ENCODE data around the gene PLEKHM2. TPM values are rescaled to one million over a fixed set of nuclear protein-coding genes. Genes with fewer than 3 reads are reported as not detected.
"Not testable (repeated sequence)": the region's sequence is repeated elsewhere in the genome, so short reads cannot be mapped to it uniquely, and the experiment has no call there.

The PLEKHM2 gene
- total RNA-seq, 1 experiment from 2014 or later: 41.8 TPM

DNA sequence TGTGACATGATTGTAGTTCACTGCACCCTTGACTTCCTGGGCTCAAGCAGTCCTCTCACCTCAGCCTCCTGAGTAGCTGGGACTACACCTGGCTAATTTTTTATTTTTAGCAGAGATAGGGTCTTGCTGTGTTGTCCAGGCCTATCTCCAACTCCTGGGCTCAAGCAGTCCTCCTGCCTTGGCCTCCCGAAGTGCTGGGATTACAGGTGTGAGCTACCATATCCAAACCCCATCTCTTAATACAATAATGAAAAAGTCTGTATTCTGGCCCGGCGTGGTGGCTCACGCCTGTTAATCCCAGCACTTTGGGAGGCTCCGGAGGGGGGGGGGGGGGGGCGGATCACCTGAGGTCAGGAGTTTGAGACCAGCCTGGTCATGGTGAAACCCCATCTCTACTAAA is 32.0 kb upstream of the PLEKHM2 start:
- Histone ChIP-seq H3K36me3 (ENCODE audit: insufficient read depth, low read length) (peaks cover 54% of the 10 kb centered on the region), H3K79me2 (ENCODE audit: low read length) (peaks cover 16% of the 10 kb centered on the region)
- not testable (repeated sequence) for DNase-seq; H3K27ac ChIP-seq (ENCODE audit: low read length); H3K4me2 ChIP-seq (ENCODE audit: low read depth, low read length, poor library complexity, severe bottlenecking); H3K9me2 ChIP-seq (replicated peaks; ENCODE audit: insufficient read depth, low read length); H4K20me1 ChIP-seq (ENCODE audit: insufficient read depth, low read depth, low read length); H3K4me3 ChIP-seq (ENCODE audit: low read length); H3K4me1 ChIP-seq (ENCODE audit: low read length); H3K27me3 ChIP-seq (ENCODE audit: low read length); H2AFZ ChIP-seq (ENCODE audit: low read length); H3K9ac ChIP-seq (ENCODE audit: low read length); H3K9me3 ChIP-seq (ENCODE audit: low read length)

DNA sequence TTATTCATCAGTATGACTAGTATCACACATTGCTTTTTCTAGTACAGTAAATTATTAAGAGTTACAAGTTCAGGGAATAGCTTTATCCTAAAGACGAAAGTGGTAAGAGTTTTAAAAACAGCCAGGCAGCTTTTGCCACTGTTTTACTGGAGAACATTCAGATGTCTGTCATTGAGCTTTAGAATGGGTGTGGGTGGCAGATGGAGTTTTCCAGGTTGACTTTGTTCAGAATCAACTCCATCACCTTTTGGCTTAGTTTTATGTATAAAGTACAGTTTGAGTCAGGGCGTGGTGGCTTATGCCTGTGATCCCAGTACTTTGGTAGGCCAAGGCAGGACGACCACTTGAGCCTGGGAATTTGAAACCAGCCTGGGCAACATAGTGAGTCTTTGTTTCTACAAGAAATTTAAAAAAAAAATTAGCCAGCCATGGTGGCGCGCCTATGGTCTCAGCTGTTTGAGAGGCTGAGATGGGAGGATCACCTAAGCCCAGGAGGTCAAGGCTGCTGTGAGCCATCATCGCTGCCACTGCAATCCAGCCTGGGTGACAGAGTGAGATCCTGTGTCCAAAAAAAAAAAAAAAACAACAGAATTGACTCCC is 29.9 kb upstream of the PLEKHM2 start:
- no peak overlapping the region for H3K9ac ChIP-seq (ENCODE audit: low read length)
- H3K9me2 ChIP-seq (replicated peaks; ENCODE audit: insufficient read depth, low read length): no peaks in the 10 kb centered on the region
- H3K27me3 ChIP-seq (ENCODE audit: low read length): no peaks in the 10 kb centered on the region
- no peak overlapping the region for H3K27ac ChIP-seq (ENCODE audit: low read length)
- no peaks in the 10 kb centered on the region for H3K4me1 ChIP-seq (ENCODE audit: low read length)
- H3K79me2 ChIP-seq (ENCODE audit: low read length): peaks cover 8% of the 10 kb centered on the region
- no peak for DNase-seq
- no peak overlapping the region for H2AFZ ChIP-seq (ENCODE audit: low read length)
- H3K4me2 ChIP-seq (ENCODE audit: low read depth, low read length, poor library complexity, severe bottlenecking): no peak overlapping the region
- no peak overlapping the region for H3K4me3 ChIP-seq (ENCODE audit: low read length)
- H3K9me3 ChIP-seq (ENCODE audit: low read length): no peaks in the 10 kb centered on the region
- H4K20me1 ChIP-seq (ENCODE audit: insufficient read depth, low read depth, low read length): no peaks in the 10 kb centered on the region
- H3K36me3 ChIP-seq (ENCODE audit: insufficient read depth, low read length): peaks cover 45% of the 10 kb centered on the region

DNA sequence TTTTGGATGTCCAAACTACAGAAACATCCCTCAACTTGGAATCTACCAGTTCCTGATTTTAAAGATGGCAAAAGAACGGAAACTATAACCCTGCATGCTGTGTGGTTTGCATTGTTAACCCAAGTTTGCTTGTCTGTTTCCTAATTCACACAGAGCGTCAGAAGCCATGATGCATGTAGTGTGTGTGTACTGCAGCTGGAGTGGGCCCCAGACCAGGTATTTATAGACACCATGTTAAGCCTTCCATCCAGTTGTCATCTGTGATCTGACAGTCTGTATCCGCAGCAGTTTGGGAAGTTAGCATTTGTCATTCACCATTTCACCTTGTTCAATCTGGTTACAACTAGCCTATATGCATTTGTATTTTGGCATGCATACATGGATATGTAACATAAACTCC is 27.7 kb upstream of the PLEKHM2 start:
- Histone ChIP-seq H3K4me2 (ENCODE audit: low read depth, low read length, poor library complexity, severe bottlenecking) (no peak overlapping the region), H3K9me2 (replicated peaks; ENCODE audit: insufficient read depth, low read length) (no peaks in the 10 kb centered on the region), H3K79me2 (ENCODE audit: low read length) (peaks cover 8% of the 10 kb centered on the region), H3K36me3 (ENCODE audit: insufficient read depth, low read length) (peaks cover 62% of the 10 kb centered on the region), H3K9me3 (ENCODE audit: low read length) (no peaks in the 10 kb centered on the region), H3K4me1 (ENCODE audit: low read length) (no peaks in the 10 kb centered on the region), H3K9ac (ENCODE audit: low read length) (no peak overlapping the region), H3K4me3 (ENCODE audit: low read length) (no peak overlapping the region), H4K20me1 (ENCODE audit: insufficient read depth, low read depth, low read length) (no peaks in the 10 kb centered on the region), H2AFZ (ENCODE audit: low read length) (no peak overlapping the region), H3K27me3 (ENCODE audit: low read length) (no peaks in the 10 kb centered on the region), H3K27ac (ENCODE audit: low read length) (no peak overlapping the region)
- DNase-seq: no peak

DNA sequence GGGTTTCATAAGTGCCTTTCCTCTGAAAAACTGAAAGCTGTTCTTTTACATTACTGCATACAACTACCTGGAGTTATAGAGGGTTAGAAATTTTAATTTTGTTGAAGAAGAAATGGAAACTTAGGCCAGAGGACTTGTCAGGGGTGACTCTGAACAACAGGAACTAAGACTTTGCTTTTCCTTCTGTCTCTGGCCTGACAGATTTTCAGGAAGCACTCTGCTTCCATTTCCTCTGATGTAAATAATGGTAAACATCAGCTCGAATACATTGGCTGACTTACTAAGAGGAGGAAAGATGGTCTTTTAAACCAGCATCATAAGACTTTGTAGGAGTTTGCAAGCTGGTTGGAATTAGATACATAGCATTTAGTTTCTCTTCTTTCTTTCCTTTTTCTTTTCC is 27.1 kb upstream of the PLEKHM2 start:
- Histone ChIP-seq H3K9me3 (ENCODE audit: low read length) (no peaks in the 10 kb centered on the region), H4K20me1 (ENCODE audit: insufficient read depth, low read depth, low read length) (0 out of 2 replicates have a peak, but pooled peaks cover under 1% of the 10 kb centered on the region), H3K4me1 (ENCODE audit: low read length) (no peaks in the 10 kb centered on the region), H3K79me2 (ENCODE audit: low read length) (peaks cover 8% of the 10 kb centered on the region), H3K36me3 (ENCODE audit: insufficient read depth, low read length) (peaks cover 63% of the 10 kb centered on the region), H3K27me3 (ENCODE audit: low read length) (no peaks in the 10 kb centered on the region), H3K27ac (ENCODE audit: low read length) (no peak overlapping the region), H2AFZ (ENCODE audit: low read length) (no peak overlapping the region), H3K9me2 (replicated peaks; ENCODE audit: insufficient read depth, low read length) (no peaks in the 10 kb centered on the region), H3K9ac (ENCODE audit: low read length) (no peak overlapping the region), H3K4me3 (ENCODE audit: low read length) (no peak overlapping the region), H3K4me2 (ENCODE audit: low read depth, low read length, poor library complexity, severe bottlenecking) (no peak overlapping the region)
- DNase-seq: no peak

DNA sequence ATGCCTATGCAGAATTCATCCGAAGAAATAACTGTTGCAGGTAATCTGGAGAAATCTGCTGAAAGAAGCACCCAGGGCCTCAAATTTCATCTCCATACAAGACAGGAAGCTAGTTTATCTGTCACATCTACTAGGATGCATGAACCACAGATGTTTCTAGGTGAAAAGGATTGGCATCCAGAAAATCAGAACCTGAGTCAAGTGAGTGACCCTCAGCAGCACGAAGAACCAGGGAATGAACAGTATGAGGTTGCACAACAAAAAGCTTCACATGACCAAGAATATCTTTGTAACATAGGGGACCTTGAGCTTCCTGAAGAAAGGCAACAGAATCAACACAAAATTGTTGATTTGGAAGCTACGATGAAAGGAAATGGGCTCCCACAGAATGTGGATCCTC is 24.0 kb upstream of the PLEKHM2 start:
- H2AFZ ChIP-seq (ENCODE audit: low read length): no peak overlapping the region
- H3K4me3 ChIP-seq (ENCODE audit: low read length): no peak overlapping the region
- no peaks in the 10 kb centered on the region for H3K9me3 ChIP-seq (ENCODE audit: low read length)
- no peak for DNase-seq
- peaks cover 53% of the 10 kb centered on the region for H3K36me3 ChIP-seq (ENCODE audit: insufficient read depth, low read length)
- H3K4me1 ChIP-seq (ENCODE audit: low read length): no peaks in the 10 kb centered on the region
- peaks cover under 1% of the 10 kb centered on the region; the same call in 1 of the 2 replicates for H3K79me2 ChIP-seq (ENCODE audit: low read length)
- no peak overlapping the region for H3K27ac ChIP-seq (ENCODE audit: low read length)
- no peak overlapping the region for H3K4me2 ChIP-seq (ENCODE audit: low read depth, low read length, poor library complexity, severe bottlenecking)
- no peaks in the 10 kb centered on the region for H3K27me3 ChIP-seq (ENCODE audit: low read length)
- no peak overlapping the region for H3K9ac ChIP-seq (ENCODE audit: low read length)
- H4K20me1 ChIP-seq (ENCODE audit: insufficient read depth, low read depth, low read length): 0 out of 2 replicates have a peak, but pooled peaks cover 15% of the 10 kb centered on the region
- no peaks in the 10 kb centered on the region for H3K9me2 ChIP-seq (replicated peaks; ENCODE audit: insufficient read depth, low read length)

DNA sequence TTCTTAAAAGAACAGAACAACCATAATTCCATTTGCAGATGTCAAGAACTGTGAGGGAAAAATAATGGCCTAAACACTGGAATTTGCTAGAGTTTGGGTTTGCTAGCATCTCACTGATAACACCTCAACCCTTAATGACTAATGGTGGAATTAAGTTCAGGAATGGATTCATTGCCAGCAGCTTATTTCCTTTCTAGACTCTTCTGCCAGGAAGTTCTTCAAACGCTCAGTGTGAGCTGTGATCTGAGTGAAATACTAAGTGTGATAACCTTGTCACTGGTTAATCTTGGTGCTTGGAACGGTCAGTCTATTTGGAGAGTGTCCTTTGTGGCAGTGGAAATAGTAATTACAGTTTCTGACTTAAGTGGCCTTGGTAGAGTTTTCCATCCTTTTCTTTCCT is 21.6 kb upstream of the PLEKHM2 start:
- no peak overlapping the region for H2AFZ ChIP-seq (ENCODE audit: low read length)
- H3K4me2 ChIP-seq (ENCODE audit: low read depth, low read length, poor library complexity, severe bottlenecking): no peak overlapping the region
- no peaks in the 10 kb centered on the region for H3K79me2 ChIP-seq (ENCODE audit: low read length)
- H3K9ac ChIP-seq (ENCODE audit: low read length): no peak overlapping the region
- H3K9me3 ChIP-seq (ENCODE audit: low read length): no peaks in the 10 kb centered on the region
- no peaks in the 10 kb centered on the region for H3K9me2 ChIP-seq (replicated peaks; ENCODE audit: insufficient read depth, low read length)
- 0 out of 2 replicates have a peak, but pooled peaks cover 15% of the 10 kb centered on the region for H4K20me1 ChIP-seq (ENCODE audit: insufficient read depth, low read depth, low read length)
- no peaks in the 10 kb centered on the region for H3K27me3 ChIP-seq (ENCODE audit: low read length)
- no peaks in the 10 kb centered on the region for H3K4me1 ChIP-seq (ENCODE audit: low read length)
- no peak overlapping the region for H3K27ac ChIP-seq (ENCODE audit: low read length)
- no peak overlapping the region for H3K4me3 ChIP-seq (ENCODE audit: low read length)
- DNase-seq: no peak
- peaks cover 39% of the 10 kb centered on the region for H3K36me3 ChIP-seq (ENCODE audit: insufficient read depth, low read length)

DNA sequence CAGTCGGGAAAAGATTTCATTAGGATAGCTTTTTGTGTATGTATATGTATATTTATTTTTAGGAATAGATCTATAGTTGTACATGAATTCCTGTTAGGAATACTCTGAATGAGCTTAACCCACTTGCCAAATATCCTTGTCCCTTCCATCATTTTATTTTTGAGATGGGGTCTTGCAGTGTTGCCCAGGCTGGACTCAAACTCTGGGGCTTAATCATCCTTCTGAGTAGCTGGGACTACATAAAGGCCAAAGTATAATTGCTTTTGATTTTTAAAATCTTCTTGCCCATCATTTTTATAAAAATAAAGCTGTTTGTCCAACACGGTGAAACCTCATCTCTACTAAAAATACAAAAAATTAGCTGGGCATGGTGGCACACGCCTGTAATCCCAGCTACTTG is 20.2 kb upstream of the PLEKHM2 start:
- no peak overlapping the region for H3K27ac ChIP-seq (ENCODE audit: low read length)
- H3K9me3 ChIP-seq (ENCODE audit: low read length): no peaks in the 10 kb centered on the region
- no peaks in the 10 kb centered on the region for H3K9me2 ChIP-seq (replicated peaks; ENCODE audit: insufficient read depth, low read length)
- H3K27me3 ChIP-seq (ENCODE audit: low read length): no peaks in the 10 kb centered on the region
- H3K4me1 ChIP-seq (ENCODE audit: low read length): no peaks in the 10 kb centered on the region
- H4K20me1 ChIP-seq (ENCODE audit: insufficient read depth, low read depth, low read length): 0 out of 2 replicates have a peak, but pooled peaks cover 15% of the 10 kb centered on the region
- H3K4me2 ChIP-seq (ENCODE audit: low read depth, low read length, poor library complexity, severe bottlenecking): no peak overlapping the region
- no peak for DNase-seq
- no peaks in the 10 kb centered on the region for H3K79me2 ChIP-seq (ENCODE audit: low read length)
- no peak overlapping the region for H3K9ac ChIP-seq (ENCODE audit: low read length)
- H3K36me3 ChIP-seq (ENCODE audit: insufficient read depth, low read length): peaks cover 37% of the 10 kb centered on the region
- no peak overlapping the region for H3K4me3 ChIP-seq (ENCODE audit: low read length)
- no peak overlapping the region for H2AFZ ChIP-seq (ENCODE audit: low read length)

DNA sequence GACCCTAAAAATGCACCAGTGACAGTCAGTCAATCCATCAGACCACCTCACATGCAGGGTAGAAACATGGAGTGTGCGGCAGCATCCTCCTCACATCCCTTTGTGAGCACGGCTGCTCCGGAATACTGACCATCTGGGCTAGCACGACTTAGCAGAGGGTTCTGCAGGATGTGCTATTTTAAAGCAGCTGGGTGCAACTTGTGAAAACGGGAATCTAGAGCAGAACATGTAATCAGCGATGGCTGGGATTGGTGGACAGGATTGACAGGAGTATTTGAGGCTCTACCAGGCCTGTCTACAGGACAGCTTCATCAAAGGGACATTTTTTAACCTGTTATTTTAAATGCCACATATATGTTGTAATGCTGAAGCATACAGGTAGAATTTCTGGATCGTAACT is 16.8 kb upstream of the PLEKHM2 start:
- H3K79me2 ChIP-seq (ENCODE audit: low read length): no peaks in the 10 kb centered on the region
- H3K4me1 ChIP-seq (ENCODE audit: low read length): no peaks in the 10 kb centered on the region
- H2AFZ ChIP-seq (ENCODE audit: low read length): no peak overlapping the region
- no peak overlapping the region for H3K4me3 ChIP-seq (ENCODE audit: low read length)
- no peak overlapping the region for H3K9ac ChIP-seq (ENCODE audit: low read length)
- no peak overlapping the region for H3K27ac ChIP-seq (ENCODE audit: low read length)
- no peaks in the 10 kb centered on the region for H3K9me2 ChIP-seq (replicated peaks; ENCODE audit: insufficient read depth, low read length)
- no peak overlapping the region for H3K4me2 ChIP-seq (ENCODE audit: low read depth, low read length, poor library complexity, severe bottlenecking)
- DNase-seq: no peak
- no peaks in the 10 kb centered on the region for H3K27me3 ChIP-seq (ENCODE audit: low read length)
- no peaks in the 10 kb centered on the region for H3K9me3 ChIP-seq (ENCODE audit: low read length)
- H3K36me3 ChIP-seq (ENCODE audit: insufficient read depth, low read length): peaks cover 3% of the 10 kb centered on the region; the same call in 1 of the 2 replicates
- H4K20me1 ChIP-seq (ENCODE audit: insufficient read depth, low read depth, low read length): 0 out of 2 replicates have a peak, but pooled peaks cover 10% of the 10 kb centered on the region

Measured in Karpas-422 (cell line).